CD1c-positive myeloid dendritic cell (primary cell): ENCODE measurements around the gene DDN.

Experiments
- DNase-seq: peaks from one replicate; pipeline ENCODE4 v3.0.0-alpha.2; 2016; ENCODE audit errors: extremely low spot score

Gene DDN

GRCh38 chr12:49031573-49032161 lies 32.5 kb upstream of the DDN start:
- no peak for DNase-seq

GRCh38 chr12:49030714-49031572 lies 31.8 kb upstream of the DDN start:
- DNase-seq: no peak

GRCh38 chr12:49030119-49030518 lies 30.9 kb upstream of the DDN start:
- DNase-seq: no peak

GRCh38 chr12:49028666-49029275 lies 29.6 kb upstream of the DDN start:
- no peak for DNase-seq

- DNase-seq: peak; percentile 34
These were observed 28.8 kb upstream of the DDN start for GRCh38 chr12:49027846-49028555.

- no peak for DNase-seq
These were observed 27.7 kb upstream of the DDN start for GRCh38 chr12:49026678-49027480.

GRCh38 chr12:49026101-49026500 lies 26.9 kb upstream of the DDN start:
- no peak for DNase-seq

GRCh38 chr12:49025463-49025862 lies 26.3 kb upstream of the DDN start:
- no peak for DNase-seq

- DNase-seq: no peak
These were observed 25.4 kb upstream of the DDN start for GRCh38 chr12:49024543-49024942.

- no peak for DNase-seq
These were observed 24.6 kb upstream of the DDN start for GRCh38 chr12:49023812-49024211.

GRCh38 chr12:49022558-49023178 lies 23.5 kb upstream of the DDN start:
- DNase-seq: no peak

- DNase-seq: no peak
These were observed 22.2 kb upstream of the DDN start for GRCh38 chr12:49021292-49021915.

- no peak for DNase-seq
These were observed 21.3 kb upstream of the DDN start for GRCh38 chr12:49020441-49020840.

GRCh38 chr12:49019443-49020324 lies 20.5 kb upstream of the DDN start:
- DNase-seq: peak; percentile 64

GRCh38 chr12:49019120-49019430 lies 19.9 kb upstream of the DDN start:
- no peak for DNase-seq

GRCh38 chr12:49018261-49019119 lies 19.3 kb upstream of the DDN start, which contains the start of gene PRKAG1:
Gene PRKAG1, minus strand, starts transcription at chr12:49018776. Its CDS starts 36 bp downstream, at chr12:49018740.
- DNase-seq: peak; percentile 98

- peak; percentile 66 for DNase-seq
These were observed 18.7 kb upstream of the DDN start for GRCh38 chr12:49017891-49018260.

- no peak for DNase-seq
These were observed 16.0 kb upstream of the DDN start for GRCh38 chr12:49015196-49015595.

GRCh38 chr12:49014547-49014946 lies 15.4 kb upstream of the DDN start:
- DNase-seq: no peak
